Caco-2 (cell line): Measurements from ENCODE around the gene TMEM140. TPM values are rescaled to one million over a fixed set of nuclear protein-coding genes. Genes with fewer than 3 reads are reported as not detected.

Experiments
- BruUV-seq: library from RNA; stranded (reverse); fragments of 400-500 nt; replicated peaks from 2 replicates; lab custom pipeline; 2021; lab: Mats Ljungman, UMichigan
- CTCF ChIA-PET: fragments of 300-600 bp; sonication (Branson Sonifier 250); formaldehyde crosslinking; loops from one replicate; lab custom pipeline; 2022; ENCODE audit warnings: antibody characterized with exemption; lab: Charles Lee
- POLR2A ChIA-PET: fragments of 300-600 bp; sonication (Branson Sonifier 250); formaldehyde crosslinking; loops from one replicate; lab custom pipeline; 2022; ENCODE audit warnings: antibody characterized with exemption; lab: Charles Lee
- DNase-seq, 2 experiments: peaks; one replicate each; pipeline versions ENCODE4 v3.0.0 to v3.0.0-alpha.2; 2020 to 2022
- H3K27me3 ChIP-seq: replicated peaks from 2 replicates; pipeline ENCODE4 v1.6.0; 2011; ENCODE audit warnings: low read length; ENCODE audit not compliant: control insufficient read depth, insufficient read depth
- H3K36me3 ChIP-seq: 2 replicates; pipeline ENCODE4 v1.5.1; 2011; ENCODE audit warnings: low read length; ENCODE audit not compliant: control insufficient read depth, insufficient read depth
- H3K4me1 ChIP-seq: fragments of 250-450 bp; sonication (Bioruptor Pico); 2 replicates; pipeline ENCODE4 v1.5.1; 2020; ENCODE audit warnings: mild to moderate bottlenecking
- H3K4me3 ChIP-seq: 2 replicates; pipeline ENCODE4 v1.5.1; 2011; ENCODE audit warnings: low read depth, mild to moderate bottlenecking, control low read depth, low read length
- H3K9me3 ChIP-seq: fragments of 250-450 bp; sonication (Bioruptor Pico); 2 replicates; pipeline ENCODE4 v1.5.1; 2020; ENCODE audit warnings: mild to moderate bottlenecking, moderate library complexity
- H3K27ac Mint-ChIP-seq: one replicate; pipeline ENCODE4 v1.8.0; 2022; ENCODE audit warnings: mixed read lengths; ENCODE audit not compliant: unreplicated experiment
- H3K27me3 Mint-ChIP-seq: one replicate; pipeline ENCODE4 v1.8.0; 2022; ENCODE audit warnings: mixed read lengths; ENCODE audit not compliant: insufficient read depth, unreplicated experiment
- H3K36me3 Mint-ChIP-seq: one replicate; pipeline ENCODE4 v1.8.0; 2022; ENCODE audit warnings: mild to moderate bottlenecking, mixed read lengths; ENCODE audit not compliant: insufficient read depth, unreplicated experiment
- H3K4me1 Mint-ChIP-seq: one replicate; pipeline ENCODE4 v1.8.0; 2022; ENCODE audit warnings: low read depth, mixed read lengths; ENCODE audit not compliant: unreplicated experiment
- H3K4me3 Mint-ChIP-seq: one replicate; pipeline ENCODE4 v1.8.0; 2022; ENCODE audit warnings: mild to moderate bottlenecking, moderate library complexity, mixed read lengths; ENCODE audit not compliant: unreplicated experiment
- H3K9me3 Mint-ChIP-seq: one replicate; pipeline ENCODE4 v1.8.0; 2022; ENCODE audit warnings: mixed read lengths; ENCODE audit not compliant: unreplicated experiment
- CTCF ChIP-seq, 2 experiments: fragments of 200-600 bp in 1 of 2; IDR thresholded peaks; 1 replicate in 1 of 2; 2 replicates in 1 of 2; pipeline versions ENCODE4 v1.5.1 to v1.8.0; 2011 to 2022; ENCODE audit warnings: antibody characterized with exemption in 1 of 2, control low read depth in 1 of 2, inconsistent platforms in 1 of 2, low read depth in 1 of 2, low read length in 1 of 2, mild to moderate bottlenecking in 1 of 2, moderate library complexity in 1 of 2; ENCODE audit not compliant: insufficient read depth in 1 of 2, severe bottlenecking in 1 of 2, unreplicated experiment in 1 of 2
- intact Hi-C: fragments of 100-400 bp; cut with micrococcal nuclease; formaldehyde crosslinking; loops from one replicate; pipeline ENCODE4 v1.10.0; 2022; ENCODE audit not compliant: unreplicated experiment
- total RNA-seq: library from RNA; stranded (reverse); gene quantifications from 2 replicates; pipeline ENCODE4 v1.2.3, GENCODE V29; 2022

The TMEM140 gene
- total RNA-seq, 1 experiment from 2014 or later, result 6.1 TPM

DNA sequence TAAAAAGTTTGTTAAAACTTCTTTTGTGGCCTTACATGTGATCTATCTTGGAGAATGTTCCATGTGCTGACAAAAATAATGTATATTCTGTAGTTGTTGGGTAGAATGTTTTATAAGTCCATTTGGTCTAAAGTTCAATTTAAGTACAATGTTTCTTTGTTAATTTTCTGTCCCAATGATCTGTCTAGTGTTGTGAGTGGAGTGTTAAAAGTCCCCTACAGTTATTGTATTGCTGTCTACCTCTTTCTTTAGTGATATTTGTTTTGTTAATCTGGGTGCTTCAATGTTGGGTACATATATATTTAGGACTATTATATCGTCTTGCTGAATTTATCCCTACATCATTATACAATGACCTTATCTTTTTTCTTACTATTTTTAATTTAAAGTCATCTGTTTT lies 6.9 kb downstream of the TMEM140 start:
- no peak overlapping the region for H3K4me3 ChIP-seq
- intact Hi-C loops, result no loop called here
- no peaks in the 10 kb centered on the region; the same call in 1 of the 2 replicates for H3K36me3 ChIP-seq
- no peaks in the 10 kb centered on the region for H3K27me3 ChIP-seq
- ChIA-PET CTCF (no interaction called here), POLR2A (no interaction called here)
- no peak for TF ChIP-seq CTCF (IDR thresholded peaks at IDR 0.05; ENCODE audit: insufficient read depth in 1 of 2, low read depth in 1 of 2, low read length in 1 of 2, severe bottlenecking in 1 of 2, unreplicated experiment in 1 of 2)
- H3K4me1 ChIP-seq, result peaks cover 1% of the 10 kb centered on the region
- Mint-ChIP-seq H3K4me1 (no peaks in the 10 kb centered on the region), H3K36me3 (peaks cover 12% of the 10 kb centered on the region), H3K9me3 (peaks cover 46% of the 10 kb centered on the region), H3K4me3 (no peak overlapping the region), H3K27me3 (no peaks in the 10 kb centered on the region), H3K27ac (no peak overlapping the region)
- BruUV-seq, result no TSS peak
- peaks cover 37% of the 10 kb centered on the region for H3K9me3 ChIP-seq
- no peak for DNase-seq

- intact Hi-C loops, result no loop called here
- Histone ChIP-seq H3K36me3 (no peaks in the 10 kb centered on the region; the same call in 1 of the 2 replicates), H3K27me3 (no peaks in the 10 kb centered on the region), H3K4me1 (peaks cover 8% of the 10 kb centered on the region), H3K4me3 (no peak overlapping the region), H3K9me3 (peaks cover 37% of the 10 kb centered on the region)
- Mint-ChIP-seq H3K4me1 (peaks cover 13% of the 10 kb centered on the region), H3K27ac (no peak overlapping the region), H3K4me3 (no peak overlapping the region), H3K36me3 (peaks cover 22% of the 10 kb centered on the region), H3K9me3 (peaks cover 52% of the 10 kb centered on the region), H3K27me3 (no peaks in the 10 kb centered on the region)
- CTCF ChIA-PET, result no interaction called here
- no peak for DNase-seq
- TF ChIP-seq CTCF (IDR thresholded peaks at IDR 0.05; ENCODE audit: insufficient read depth in 1 of 2, low read depth in 1 of 2, low read length in 1 of 2, severe bottlenecking in 1 of 2, unreplicated experiment in 1 of 2), result no peak
- BruUV-seq, result no TSS peak
- POLR2A ChIA-PET, result no interaction called here
These were observed 8.4 kb downstream of the TMEM140 start for GRCh38 chr7:135156290-135156689.

DNA sequence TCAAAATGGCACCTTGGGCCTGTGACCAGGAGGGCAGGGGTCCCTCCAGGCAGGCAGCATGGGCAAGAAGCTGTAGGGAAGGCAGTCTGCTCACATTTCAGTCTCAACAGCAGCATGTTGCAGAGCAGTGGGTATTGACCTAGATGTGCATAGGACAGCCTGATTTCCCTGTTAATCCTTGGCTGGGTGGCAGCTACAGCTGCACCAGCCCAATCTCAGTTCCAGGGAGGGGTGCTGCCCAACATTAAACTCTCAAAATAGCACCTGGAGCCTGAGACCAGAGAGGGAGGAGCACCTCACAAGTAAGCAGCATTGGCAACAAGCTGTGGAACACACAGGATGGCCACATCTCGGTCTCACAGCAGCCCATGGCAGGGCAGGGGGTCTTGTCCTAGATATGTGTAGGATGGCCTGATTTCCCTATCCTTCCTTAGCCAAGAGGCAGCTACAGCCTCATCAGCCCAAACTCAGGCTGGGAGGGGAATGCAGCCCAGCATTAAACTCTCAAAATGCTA lies 10.3 kb downstream of the TMEM140 start:
- Mint-ChIP-seq H3K36me3 (peaks cover 40% of the 10 kb centered on the region), H3K4me3 (no peak overlapping the region), H3K9me3 (peaks cover 63% of the 10 kb centered on the region), H3K4me1 (peaks cover 19% of the 10 kb centered on the region), H3K27me3 (no peaks in the 10 kb centered on the region), H3K27ac (no peak overlapping the region)
- Histone ChIP-seq H3K27me3 (no peaks in the 10 kb centered on the region), H3K9me3 (peaks cover 37% of the 10 kb centered on the region), H3K4me3 (no peak overlapping the region), H3K36me3 (no peaks in the 10 kb centered on the region; the same call in 1 of the 2 replicates), H3K4me1 (peaks cover 8% of the 10 kb centered on the region)
- BruUV-seq, result no TSS peak
- ChIA-PET POLR2A (no interaction called here), CTCF (no interaction called here)
- no peak for DNase-seq
- intact Hi-C loops, result no loop called here
- no peak for TF ChIP-seq CTCF (IDR thresholded peaks at IDR 0.05; ENCODE audit: insufficient read depth in 1 of 2, low read depth in 1 of 2, low read length in 1 of 2, severe bottlenecking in 1 of 2, unreplicated experiment in 1 of 2)
